ENCODE results near the gene ZNF366. TPM values are rescaled to one million over a fixed set of nuclear protein-coding genes. Genes with fewer than 3 reads are reported as not detected.

ZNF366 gene, protein sequence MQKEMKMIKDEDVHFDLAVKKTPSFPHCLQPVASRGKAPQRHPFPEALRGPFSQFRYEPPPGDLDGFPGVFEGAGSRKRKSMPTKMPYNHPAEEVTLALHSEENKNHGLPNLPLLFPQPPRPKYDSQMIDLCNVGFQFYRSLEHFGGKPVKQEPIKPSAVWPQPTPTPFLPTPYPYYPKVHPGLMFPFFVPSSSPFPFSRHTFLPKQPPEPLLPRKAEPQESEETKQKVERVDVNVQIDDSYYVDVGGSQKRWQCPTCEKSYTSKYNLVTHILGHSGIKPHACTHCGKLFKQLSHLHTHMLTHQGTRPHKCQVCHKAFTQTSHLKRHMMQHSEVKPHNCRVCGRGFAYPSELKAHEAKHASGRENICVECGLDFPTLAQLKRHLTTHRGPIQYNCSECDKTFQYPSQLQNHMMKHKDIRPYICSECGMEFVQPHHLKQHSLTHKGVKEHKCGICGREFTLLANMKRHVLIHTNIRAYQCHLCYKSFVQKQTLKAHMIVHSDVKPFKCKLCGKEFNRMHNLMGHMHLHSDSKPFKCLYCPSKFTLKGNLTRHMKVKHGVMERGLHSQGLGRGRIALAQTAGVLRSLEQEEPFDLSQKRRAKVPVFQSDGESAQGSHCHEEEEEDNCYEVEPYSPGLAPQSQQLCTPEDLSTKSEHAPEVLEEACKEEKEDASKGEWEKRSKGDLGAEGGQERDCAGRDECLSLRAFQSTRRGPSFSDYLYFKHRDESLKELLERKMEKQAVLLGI
- total RNA-seq, result not detected in 2 replicates

DNA sequence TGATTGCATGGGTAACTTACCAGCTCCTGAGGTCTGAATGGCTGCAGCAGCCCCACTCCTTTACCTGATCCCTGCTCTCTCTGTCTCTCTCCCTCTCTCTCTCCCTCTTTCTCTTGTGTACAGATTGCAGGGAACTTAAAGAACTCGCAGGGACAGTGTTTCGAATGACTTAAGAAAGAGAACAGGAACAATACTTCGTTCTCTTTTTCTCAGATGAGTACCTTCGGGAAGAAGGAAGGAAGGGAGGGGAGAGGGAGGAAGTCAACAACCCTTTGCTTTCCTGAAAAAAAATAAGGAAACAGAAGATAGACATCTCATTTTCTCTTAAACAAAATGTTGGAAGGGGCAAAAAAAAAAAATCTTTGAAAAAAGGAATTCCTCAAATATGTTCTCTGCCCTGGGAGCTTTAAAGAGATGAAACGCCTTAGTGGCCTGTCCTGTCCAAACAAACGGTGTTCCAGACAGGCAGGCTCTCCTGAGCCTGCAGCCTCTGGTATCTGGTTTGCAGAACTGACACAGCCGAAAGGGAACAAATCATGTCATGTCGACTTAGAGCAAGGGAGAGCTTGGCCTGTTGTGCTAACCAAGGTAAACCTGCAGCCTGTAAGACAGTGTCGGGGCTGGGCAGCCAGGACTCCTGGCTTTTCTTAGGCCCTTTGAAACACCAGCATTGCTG, at the start of gene ZNF366:
ZNF366 (minus strand) TSS at position 180 of the 676 bp plus-strand sequence. CDS start 45,914 bp downstream, outside the sequence.

Other genes starting within 250 kb of the ZNF366 start
- gene MRPS27, start 187.2 kb downstream of the ZNF366 start, total RNA-seq, result 52.2 and 58.4 TPM in 2 replicates
- 9.2 and 10.8 TPM in 2 replicates for gene PTCD2, start 187.0 kb downstream of the ZNF366 start, total RNA-seq

Data from nasal cavity respiratory epithelium epithelial cell of viscerocranial mucosa (primary cell).